Aorta (tissue), 5 donors: Measurements from ENCODE around the gene ELMO2. TPM values are rescaled to one million over a fixed set of nuclear protein-coding genes. Genes with fewer than 3 reads are reported as not detected.

Experiments used
- ATAC-seq: fragments of 200-7000 bp; cut with Tn5 transposase; one replicate; pipeline ENCODE4 v1.9.1; 2022; ENCODE audit warnings: moderate library complexity; ENCODE audit not compliant: low FRiP score
- DNase-seq, 2 donors: peaks; one replicate each; pipeline ENCODE4 v3.0.0-alpha.2; 2020
- H3K27ac ChIP-seq, 2 donors: one replicate each; pipeline ENCODE4 v1.5.1; 2013; ENCODE audit warnings: low read length in 2 of 2, mild to moderate bottlenecking in 2 of 2, moderate library complexity in 2 of 2, control low read depth in 1 of 2, inconsistent platforms in 1 of 2, low read depth in 1 of 2
- H3K27me3 ChIP-seq, 2 donors: one replicate each; pipeline ENCODE4 v1.6.1; 2013; ENCODE audit warnings: control low read depth in 1 of 2, low read length in 1 of 2, mild to moderate bottlenecking in 1 of 2, moderate library complexity in 1 of 2; ENCODE audit not compliant: insufficient read depth in 2 of 2, control insufficient read depth in 1 of 2
- H3K36me3 ChIP-seq, 2 donors: one replicate each; pipeline ENCODE4 v1.6.1; 2013; ENCODE audit warnings: control low read depth in 1 of 2, low read length in 1 of 2, mild to moderate bottlenecking in 1 of 2; ENCODE audit not compliant: insufficient read depth in 2 of 2, control insufficient read depth in 1 of 2
- H3K4me1 ChIP-seq, 2 donors: one replicate each; pipeline ENCODE4 v1.6.1; 2013; ENCODE audit warnings: low read length in 2 of 2, control low read depth in 1 of 2, mild to moderate bottlenecking in 1 of 2, moderate library complexity in 1 of 2; ENCODE audit not compliant: insufficient read depth in 2 of 2, control insufficient read depth in 1 of 2
- H3K4me3 ChIP-seq, 2 donors: one replicate each; pipeline ENCODE4 v1.5.1; 2013; ENCODE audit warnings: low read length in 2 of 2, control low read depth in 1 of 2, mild to moderate bottlenecking in 1 of 2
- H3K9me3 ChIP-seq: one replicate; pipeline ENCODE4 v1.6.1; 2013; ENCODE audit warnings: mild to moderate bottlenecking, low read length; ENCODE audit not compliant: control insufficient read depth
- WGBS, 2 donors: extraction: QIAGEN DNeasy Blood & Tissue Kit; methylation state at CpG; one replicate each; pipeline ENCODE4 v1.1.7; 2013; 5-methylcytosine and 5-hydroxymethylcytosine counted together
- intact Hi-C, 2 donors: fragments of 100-400 bp; cut with DNase I; formaldehyde crosslinking; loops; one replicate each; pipeline versions ENCODE4 v1.14.2 to v1.15.0; 2022
- polyA plus RNA-seq, 2 donors: library from polyadenylated mRNA; stranded (reverse); fragments of 200-250 nt; gene quantifications; one replicate each; pipeline ENCODE4 v1.2.3, GENCODE V29; 2013
- total RNA-seq, 2 donors: library from RNA; stranded (reverse); fragmentation: NEBNext Ultra II Directional; extraction: Animal tissue kit (Norgen Biotek cat#: 25700); gene quantifications; one replicate each; pipeline ENCODE4 v1.2.1, GENCODE V29; 2021
- donor health status: healthy with polysubstance abuse.
- donor health status: Bipolar disorder and iron deficiency.
- donor health status: DM: no; HTN: no; CAD: no.
- donor health status: DM: no; HTN: no; CAD: no.
- donor health status: DM: yes; HTN: yes; CAD: no.

Gene ELMO2
- total and polyA plus RNA-seq, 4 donors, result 19.3 to 51.6 (median 35.8) TPM

GRCh38 chr20:46341074-46342009 lies 65.1 kb downstream of the ELMO2 start:
- H3K27me3 ChIP-seq, result peaks cover 0 to 2% of the 10 kb centered on the region in 2 donors
- intact Hi-C loops, result no loop called here
- ATAC-seq, result no peak

GRCh38 chr20:46339037-46339436 lies 67.4 kb downstream of the ELMO2 start:
- no peaks in the 10 kb centered on the region for H3K9me3 ChIP-seq
- intact Hi-C loops, result no loop called here
- no peaks in the 10 kb centered on the region for H3K36me3 ChIP-seq
- H3K4me1 ChIP-seq, result no peaks in the 10 kb centered on the region
- no peak overlapping the region for H3K27ac ChIP-seq
- peaks cover 0 to 2% of the 10 kb centered on the region in 2 donors for H3K27me3 ChIP-seq
- ATAC-seq, result no peak
- 71 to 76% methylated on average over 7 of the region's 7 CpGs for WGBS, 2 donors
- DNase-seq, result no peak
- no peak overlapping the region for H3K4me3 ChIP-seq

More at GRCh38 chr20:46341074-46342009, 65.1 kb downstream of the ELMO2 start:
- Histone ChIP-seq H3K4me3 (no peak overlapping the region), H3K36me3 (no peaks in the 10 kb centered on the region), H3K27ac (no peak overlapping the region), H3K4me1 (no peaks in the 10 kb centered on the region), H3K9me3 (no peaks in the 10 kb centered on the region)
- 46 to 57% methylated on average over 24 of the region's 24 CpGs for WGBS, 2 donors
- DNase-seq, result no peak

DNA sequence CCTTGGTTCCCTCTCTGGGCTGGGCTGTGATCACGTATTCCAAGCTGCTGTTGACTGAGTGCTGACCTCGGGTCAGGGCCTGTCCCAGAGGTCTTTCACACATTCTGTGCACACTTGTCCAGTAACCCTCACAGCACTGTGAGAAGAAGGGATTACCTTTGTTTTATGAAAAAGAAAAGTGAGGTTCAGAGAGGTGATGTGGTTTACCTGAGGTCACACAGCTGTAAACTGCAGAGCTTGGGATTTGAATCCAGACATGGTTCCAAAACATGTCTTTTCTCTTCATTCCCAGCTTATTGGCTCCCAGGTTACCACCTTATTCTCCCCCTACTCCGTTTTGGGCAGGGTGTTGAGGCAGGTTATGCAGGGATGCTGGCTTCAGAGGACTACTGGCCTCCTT lies 69.7 kb downstream of the ELMO2 start:
- intact Hi-C loops, result no loop called here
- no peak overlapping the region for H3K27ac ChIP-seq
- no peaks in the 10 kb centered on the region for H3K36me3 ChIP-seq
- no peaks in the 10 kb centered on the region for H3K4me1 ChIP-seq
- ATAC-seq (no peak), DNase-seq (no peak)
- H3K27me3 ChIP-seq, result no peaks in the 10 kb centered on the region
- no peaks in the 10 kb centered on the region for H3K9me3 ChIP-seq
- 43 to 44% methylated on average over 3 of the region's 3 CpGs for WGBS, 2 donors
- H3K4me3 ChIP-seq, result no peak overlapping the region

DNA sequence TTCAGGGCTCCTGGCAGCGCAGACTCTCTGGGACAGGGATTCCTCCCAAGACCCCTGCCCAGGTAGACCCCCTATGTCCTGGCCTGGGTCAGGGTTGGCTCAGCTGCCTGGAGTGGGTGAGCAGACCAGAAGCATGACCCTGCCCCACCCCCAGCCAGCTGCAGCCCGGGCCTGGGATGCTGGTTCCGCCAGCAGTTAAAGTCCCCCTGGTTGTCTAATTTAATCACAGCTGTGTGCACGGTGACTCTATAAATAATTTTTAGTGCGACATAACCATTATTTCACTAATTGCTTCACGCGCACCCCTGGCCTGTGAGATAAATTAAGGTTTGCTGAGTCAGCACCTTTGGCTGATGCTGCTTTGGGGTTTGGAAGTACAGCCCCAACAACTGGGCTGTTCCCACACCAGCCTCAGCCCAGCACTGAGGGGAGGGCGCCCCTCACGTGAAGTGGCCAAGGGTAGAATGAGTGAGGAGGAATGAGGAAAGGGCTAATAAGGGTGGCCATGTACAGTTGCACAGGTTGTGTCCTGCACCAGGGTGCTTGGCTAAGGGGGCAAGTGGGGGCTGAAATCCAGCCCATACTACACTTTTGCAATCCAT lies 72.0 kb downstream of the ELMO2 start:
- ATAC-seq, result no peak
- intact Hi-C loops, result no loop called here
- no peak for DNase-seq
- no peaks in the 10 kb centered on the region for H3K27me3 ChIP-seq
- H3K9me3 ChIP-seq, result no peaks in the 10 kb centered on the region
- no peak overlapping the region for H3K4me3 ChIP-seq
- no peaks in the 10 kb centered on the region for H3K36me3 ChIP-seq
- 32 to 39% methylated on average over 9 of the region's 9 CpGs for WGBS, 2 donors
- H3K27ac ChIP-seq, result no peak overlapping the region
- no peaks in the 10 kb centered on the region for H3K4me1 ChIP-seq

DNA sequence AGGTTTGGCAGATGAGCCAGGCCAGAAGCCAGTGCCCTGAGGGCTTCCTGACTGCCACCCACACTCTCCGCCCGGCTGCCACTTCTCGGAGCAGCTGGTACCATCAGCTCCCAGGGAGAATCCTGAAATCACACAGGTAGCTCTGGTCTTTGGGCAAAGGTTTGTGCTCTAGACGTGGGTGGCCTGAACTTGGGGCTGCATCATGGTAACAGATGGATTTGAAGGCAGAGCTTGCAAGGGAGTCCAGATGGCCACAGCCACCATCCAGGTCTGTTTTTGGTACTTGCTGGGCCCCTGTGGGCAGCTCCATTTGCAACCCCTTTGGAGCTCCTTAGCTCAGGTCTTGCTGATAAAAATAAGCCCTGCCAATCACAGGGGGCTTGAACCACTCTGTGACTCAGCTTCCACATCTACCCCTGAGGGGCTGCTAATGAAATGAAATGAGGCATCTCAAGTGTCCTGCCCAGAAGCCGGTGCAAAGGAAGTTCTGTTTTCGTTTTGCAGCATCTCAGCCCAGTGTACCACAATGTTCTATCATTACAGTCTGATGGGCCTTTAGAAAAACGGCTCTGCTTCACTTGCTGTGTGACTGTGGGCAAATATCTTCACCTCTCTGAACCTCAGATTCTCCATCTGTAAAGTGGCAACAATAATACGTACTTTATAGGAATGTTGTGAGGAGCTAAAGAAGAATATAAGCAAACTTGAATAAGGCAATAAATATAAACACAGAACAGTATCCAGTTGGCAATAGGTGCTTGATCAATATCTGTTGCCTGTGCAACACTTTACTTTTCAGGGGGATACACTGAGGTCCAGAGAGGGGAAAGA lies 73.0 kb downstream of the ELMO2 start:
- H3K27me3 ChIP-seq, result no peaks in the 10 kb centered on the region
- intact Hi-C loops, result no loop called here
- 58 to 59% methylated on average over 8 of the region's 8 CpGs for WGBS, 2 donors
- H3K4me3 ChIP-seq, result no peak overlapping the region
- no peaks in the 10 kb centered on the region for H3K9me3 ChIP-seq
- DNase-seq (no peak), ATAC-seq (no peak)
- H3K36me3 ChIP-seq, result no peaks in the 10 kb centered on the region
- no peak overlapping the region for H3K27ac ChIP-seq
- H3K4me1 ChIP-seq, result no peaks in the 10 kb centered on the region

GRCh38 chr20:46332373-46333160 lies 73.8 kb downstream of the ELMO2 start:
- no peak for ATAC-seq
- intact Hi-C loops, result no loop called here
- H3K4me1 ChIP-seq, result no peaks in the 10 kb centered on the region
- no peak overlapping the region for H3K4me3 ChIP-seq
- WGBS, 2 donors, result 33 to 44% methylated on average over 12 of the region's 12 CpGs
- no peak overlapping the region for H3K27ac ChIP-seq
- no peaks in the 10 kb centered on the region for H3K9me3 ChIP-seq
- no peaks in the 10 kb centered on the region for H3K36me3 ChIP-seq
- no peak for DNase-seq
- H3K27me3 ChIP-seq, result no peaks in the 10 kb centered on the region

- Histone ChIP-seq H3K36me3 (no peaks in the 10 kb centered on the region), H3K27ac (no peak overlapping the region), H3K27me3 (no peaks in the 10 kb centered on the region), H3K9me3 (no peaks in the 10 kb centered on the region), H3K4me1 (no peaks in the 10 kb centered on the region), H3K4me3 (no peak overlapping the region)
- DNase-seq (no peak), ATAC-seq (no peak)
- intact Hi-C loops, result no loop called here
- WGBS, 2 donors, result 66 to 67% methylated on average over 13 of the region's 13 CpGs
Measured at GRCh38 chr20:46331611-46332361, 74.6 kb downstream of the ELMO2 start.
